Activated naive CD4-positive, alpha-beta T cell treated with Interleukin-2 at 50 U/mL for 16 hours (primary cell): Measurements from ENCODE around the gene MRPL39.
"Not testable (repeated sequence)": the region's sequence is repeated elsewhere in the genome, so short reads cannot be mapped to it uniquely, and the experiment has no call there.

Source experiments
- DNase-seq: peaks from one replicate; pipeline ENCODE4 v3.0.0-alpha.2; 2020

MRPL39 gene

DNA sequence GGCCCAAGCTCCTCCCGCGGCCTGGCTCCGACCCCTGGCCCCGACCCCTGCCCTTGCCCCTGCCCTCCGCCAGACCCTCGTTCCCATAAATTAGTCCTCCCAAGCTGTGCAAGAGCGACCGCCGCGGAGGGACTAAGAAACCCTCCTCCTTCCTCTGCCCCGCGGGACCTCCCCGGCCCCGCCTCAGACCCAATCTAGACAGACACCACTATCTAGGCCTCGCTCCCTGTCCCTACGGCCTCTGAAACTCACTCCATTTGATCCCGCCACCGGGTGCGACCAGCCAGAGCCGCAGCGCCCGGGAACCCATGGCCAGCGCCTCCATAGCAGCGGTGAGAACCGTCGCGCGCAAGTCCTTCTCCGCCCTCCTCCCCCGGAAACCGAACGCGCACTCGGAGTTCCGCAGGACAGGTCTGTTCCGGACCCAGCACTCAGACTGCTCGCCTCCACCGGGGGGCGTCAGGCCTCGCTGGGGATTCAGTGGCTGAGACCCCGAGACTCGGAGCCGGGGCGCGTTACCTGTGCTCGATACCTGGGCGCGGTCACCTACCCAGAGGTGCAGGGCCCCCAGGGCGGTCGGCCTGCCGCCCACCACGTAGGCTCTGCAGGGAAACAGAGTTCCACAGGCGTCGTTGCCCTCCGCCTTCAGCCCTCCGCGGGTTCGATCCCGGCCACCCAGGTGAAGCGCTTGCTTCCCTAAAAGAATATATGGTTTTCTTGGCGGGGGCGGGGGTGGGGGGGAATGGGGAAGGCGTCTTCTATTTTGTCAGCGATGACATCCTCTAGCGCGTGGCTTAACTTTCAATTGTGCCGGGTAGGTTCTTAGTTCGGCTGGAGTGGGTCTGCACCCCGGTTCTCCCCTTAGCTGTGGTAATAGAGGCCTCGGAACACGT lies at the start of gene MRPL39:
Gene MRPL39 (minus strand): TSS at position 331 of the 893 bp plus-strand sequence. CDS start 6 bp downstream, at position 325.
- peak; percentile 89 for DNase-seq

DNA sequence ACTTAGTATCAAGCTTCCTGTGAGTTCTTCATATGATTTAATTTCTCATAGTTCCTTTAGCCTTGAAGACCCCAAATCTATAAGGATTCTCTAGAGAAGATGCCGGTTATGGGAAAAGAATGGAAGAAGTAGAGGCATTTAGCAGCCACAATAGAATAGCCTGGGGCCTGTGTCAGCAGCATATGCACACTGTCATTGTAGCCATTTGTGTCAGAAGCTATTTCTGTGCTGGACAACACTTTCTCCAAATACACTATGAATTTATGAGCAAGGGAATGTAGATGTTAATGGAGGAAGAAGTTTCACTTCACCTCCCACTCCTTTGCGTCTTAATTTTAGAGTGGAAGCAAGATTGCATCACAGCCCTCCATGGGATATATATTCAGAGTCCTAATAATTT lies 49.1 kb upstream of the MRPL39 start:
- DNase-seq, result no peak

DNA sequence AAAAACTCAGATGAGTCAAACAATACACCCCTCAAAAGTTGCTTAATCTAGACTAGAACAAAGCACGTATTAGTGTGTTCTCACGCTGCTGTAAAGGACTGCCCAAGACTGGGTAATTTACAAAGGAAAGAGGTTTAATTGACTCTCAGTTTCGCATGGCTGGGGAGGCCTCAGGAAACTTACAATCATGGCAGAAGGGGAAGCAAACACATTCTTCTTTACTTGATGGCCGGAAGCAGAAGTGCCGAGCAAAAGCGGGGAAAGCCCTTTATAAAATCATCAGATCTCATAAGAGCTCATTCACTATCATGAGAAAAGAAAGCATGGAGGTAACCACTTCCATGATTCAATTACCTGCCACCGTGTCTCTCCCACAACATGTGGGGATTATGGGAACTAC lies 41.9 kb upstream of the MRPL39 start:
- no peak for DNase-seq

DNA sequence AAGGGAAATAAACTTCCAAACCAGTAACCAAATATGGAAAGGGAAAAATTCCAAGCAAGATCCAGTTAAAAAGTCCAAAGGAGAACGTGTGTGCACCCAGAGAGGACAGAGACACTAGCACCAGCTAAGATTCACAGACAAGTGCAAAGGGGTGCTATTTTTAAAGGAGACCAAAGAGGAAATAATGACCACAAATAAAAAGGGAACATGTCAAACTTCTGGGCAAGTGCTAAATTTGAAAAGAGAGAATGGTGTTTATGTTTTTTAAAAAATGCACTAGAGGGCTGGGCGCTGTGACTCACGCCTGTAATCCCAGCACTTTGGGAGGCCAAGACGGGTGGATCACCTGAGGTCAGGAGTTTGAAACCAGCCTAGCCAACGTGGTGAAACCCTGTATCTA lies 40.4 kb upstream of the MRPL39 start:
- DNase-seq, result no peak

DNA sequence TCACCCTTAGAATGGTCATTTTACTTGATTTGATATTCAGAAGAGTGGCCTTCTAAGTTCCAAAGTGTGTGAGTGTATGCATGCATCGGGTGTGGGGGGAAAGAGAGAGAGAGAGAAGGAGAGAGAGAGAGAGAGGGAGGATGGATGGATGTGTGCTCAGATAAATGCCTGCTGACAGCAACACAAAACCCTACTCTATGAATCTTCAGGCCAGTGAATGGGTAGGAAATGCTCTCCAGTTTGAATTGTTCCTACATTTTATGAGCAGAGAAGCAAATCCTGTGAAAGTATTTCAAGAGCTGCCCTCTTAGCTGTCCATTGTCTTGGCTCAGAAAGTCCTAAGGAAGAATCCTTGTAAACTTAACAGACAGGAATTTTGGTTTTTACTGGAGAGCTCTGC lies 39.2 kb upstream of the MRPL39 start:
- DNase-seq, result no peak

DNA sequence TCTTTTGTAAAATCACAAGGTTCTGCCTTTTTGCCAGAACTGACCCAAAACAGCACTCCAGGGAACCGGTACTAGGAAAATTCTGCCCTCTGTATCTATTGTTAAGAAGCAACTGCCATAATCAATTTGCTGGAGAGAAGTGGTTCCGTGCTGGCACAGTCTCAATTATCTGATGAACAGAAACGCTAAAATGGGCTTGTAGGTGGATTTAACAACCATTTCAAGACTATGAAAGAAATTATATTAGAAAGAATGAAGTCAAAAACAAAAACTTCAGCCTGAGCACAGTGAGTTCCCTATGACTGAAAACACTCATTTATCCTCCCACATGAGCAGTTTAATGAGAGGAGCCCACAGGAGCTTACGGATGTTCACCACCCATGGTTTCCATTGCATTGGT lies 36.2 kb upstream of the MRPL39 start:
- no peak for DNase-seq

DNA sequence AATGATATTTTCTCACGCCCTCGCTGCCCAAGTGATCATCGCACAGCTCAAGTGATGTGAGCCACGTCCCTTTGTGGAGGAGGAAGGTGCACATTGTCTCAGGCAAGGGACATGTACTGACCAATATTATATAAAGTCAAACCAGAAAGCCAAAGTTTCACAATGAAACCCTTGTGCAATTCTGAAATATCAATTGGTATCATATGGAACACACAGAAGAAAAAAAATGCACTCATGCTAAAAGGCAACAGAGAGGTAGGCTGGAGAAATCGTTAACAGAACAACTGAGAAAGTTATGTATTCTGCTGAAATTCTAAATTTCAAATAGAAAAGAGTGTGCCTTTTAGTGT lies 33.6 kb upstream of the MRPL39 start:
- no peak for DNase-seq

DNA sequence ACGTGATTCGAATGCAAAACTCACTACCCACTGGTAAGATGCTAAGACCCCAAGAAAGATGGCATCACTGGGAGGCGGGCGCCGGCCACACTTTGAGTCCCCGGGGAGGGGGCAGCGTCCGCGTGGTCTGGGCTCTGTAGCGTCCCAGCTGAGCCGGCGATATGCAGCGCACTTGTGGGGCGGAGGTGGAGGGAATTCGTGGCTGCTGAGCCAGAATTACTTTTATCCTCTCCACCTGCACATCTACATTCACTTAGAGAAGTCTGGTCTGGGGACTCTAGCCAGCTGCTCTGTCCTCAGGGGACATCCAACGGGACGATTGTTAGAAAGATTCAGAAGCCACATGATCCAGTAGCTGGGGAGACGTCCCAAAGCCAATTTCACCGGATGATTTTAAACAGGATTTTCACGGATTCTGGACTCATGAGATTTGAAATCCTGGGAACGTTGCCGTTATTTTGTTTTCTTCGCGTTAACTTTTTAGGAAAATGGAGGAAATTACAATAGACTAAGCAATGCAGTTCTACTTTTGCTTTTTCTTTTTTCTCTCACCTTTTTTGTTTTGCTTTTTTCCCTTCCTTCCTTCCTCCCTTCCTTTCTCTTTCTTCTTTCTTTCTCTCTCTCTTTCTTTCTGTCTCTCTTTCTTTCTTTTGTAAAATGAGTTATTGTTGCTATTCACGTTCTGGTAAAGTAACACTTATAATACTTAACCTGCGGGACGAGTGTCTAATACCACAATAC lies 33.1 kb upstream of the MRPL39 start:
- no peak for DNase-seq

DNA sequence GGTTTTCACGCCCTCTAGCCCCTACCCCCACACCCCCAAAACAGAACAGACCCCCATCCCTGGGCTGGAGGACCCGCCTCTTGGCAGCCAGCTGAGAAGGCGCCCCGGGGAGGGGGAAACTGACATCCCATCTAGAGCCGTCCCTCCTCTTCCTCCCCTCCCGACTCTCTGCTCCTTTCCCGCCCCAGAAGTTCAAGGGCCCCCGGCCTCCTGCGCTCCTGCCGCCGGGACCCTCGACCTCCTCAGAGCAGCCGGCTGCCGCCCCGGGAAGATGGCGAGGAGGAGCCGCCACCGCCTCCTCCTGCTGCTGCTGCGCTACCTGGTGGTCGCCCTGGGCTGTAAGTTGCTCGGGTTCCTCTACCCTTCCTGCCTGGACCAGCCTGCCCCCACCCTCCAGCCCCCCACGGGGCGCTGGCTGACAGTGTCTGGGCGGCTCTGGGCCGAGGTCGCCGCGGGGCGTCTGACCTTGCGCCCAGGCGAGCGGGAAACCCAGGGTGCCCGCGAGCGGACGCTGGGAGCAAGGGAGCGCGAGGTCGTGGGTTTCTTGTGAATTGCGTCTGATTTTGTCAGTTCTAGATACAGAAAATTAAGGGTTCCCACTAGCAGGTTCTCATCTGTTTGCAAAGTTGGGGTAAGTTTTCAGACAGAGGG lies 32.4 kb upstream of the MRPL39 start:
- DNase-seq, result peak; percentile 30

DNA sequence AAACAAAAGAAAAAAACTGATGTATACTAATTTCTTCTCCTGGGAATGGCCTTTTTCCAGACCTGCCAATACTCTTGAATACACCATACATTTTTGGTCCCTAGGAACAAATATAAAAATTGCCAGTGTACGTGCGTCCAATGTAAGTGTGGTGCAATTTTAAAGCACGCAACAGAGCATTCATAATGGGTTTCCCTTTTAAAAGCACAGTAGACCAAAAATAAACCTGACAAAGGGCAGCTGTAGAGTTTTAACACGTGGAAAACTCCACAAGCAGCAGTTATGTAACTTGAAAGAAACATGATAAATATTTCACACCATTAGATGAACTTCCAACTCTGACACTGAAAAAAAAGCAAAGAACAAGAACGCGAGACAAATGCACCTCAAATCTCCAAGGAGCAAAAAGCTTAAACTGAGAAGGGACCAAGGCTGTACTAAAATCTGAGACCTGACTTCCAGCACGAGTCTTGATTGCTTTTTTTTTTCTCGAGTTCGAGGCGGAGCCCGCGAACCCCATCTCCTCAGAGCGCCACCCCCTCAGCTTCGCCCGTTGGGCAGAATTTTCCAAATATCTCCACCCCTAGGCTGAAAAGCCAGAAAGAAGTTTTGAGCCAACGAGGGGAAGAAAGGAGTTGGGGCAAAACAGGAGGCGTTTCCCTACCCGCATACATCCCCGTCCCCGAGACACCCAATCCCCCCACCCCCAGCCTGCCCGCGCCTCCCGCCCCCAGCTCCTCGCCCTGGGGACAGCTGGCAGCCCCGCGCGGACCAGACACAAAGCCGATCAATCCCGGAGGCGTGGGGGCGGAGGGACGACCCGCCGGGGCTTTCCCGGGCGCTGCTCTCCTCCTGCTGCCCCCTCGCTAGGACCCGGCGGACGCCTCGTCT lies 31.6 kb upstream of the MRPL39 start, which contains the start of gene JAM2:
Gene JAM2 (plus strand): TSS at position 599 of the 891 bp plus-strand sequence. CDS start 564 bp downstream, outside the sequence.
- DNase-seq, result peak; percentile 34

DNA sequence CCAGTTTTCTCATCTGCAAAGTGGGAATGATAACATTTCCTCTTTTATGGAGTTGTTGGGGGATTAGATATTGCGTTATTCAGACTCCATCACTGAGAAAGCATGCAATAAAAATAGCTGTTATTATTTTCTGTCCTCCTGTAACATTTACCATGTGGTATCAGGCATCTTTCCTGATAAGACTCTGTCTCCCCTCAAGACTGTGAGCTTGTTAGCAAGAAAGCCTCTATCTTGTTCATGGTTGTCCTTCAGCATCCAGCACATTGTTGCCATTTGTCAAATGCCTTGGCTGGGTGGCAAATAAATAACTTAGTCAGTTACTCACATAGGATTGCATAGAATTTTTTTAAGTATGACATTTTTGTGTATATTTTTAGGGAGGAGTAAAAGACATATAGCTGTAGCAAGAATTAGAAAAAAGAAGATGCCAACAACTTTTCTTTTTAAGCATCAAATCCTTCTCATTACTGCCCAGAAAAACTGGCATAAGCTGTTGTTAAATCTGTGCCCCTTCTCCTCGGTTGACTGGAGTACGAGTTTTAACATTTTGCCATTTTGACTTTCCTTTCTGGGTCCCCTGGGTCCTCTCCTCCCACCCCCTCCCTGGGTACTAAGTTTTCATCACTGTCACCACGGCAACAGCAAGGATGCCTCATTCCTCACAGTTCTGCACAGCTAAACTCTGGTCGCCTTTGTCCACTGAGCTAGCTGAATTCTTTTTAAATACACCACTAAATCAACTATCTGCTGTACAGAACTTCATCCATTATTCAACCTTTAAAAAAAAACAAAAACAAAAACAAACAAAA lies 30.8 kb upstream of the MRPL39 start:
- DNase-seq, result no peak

DNA sequence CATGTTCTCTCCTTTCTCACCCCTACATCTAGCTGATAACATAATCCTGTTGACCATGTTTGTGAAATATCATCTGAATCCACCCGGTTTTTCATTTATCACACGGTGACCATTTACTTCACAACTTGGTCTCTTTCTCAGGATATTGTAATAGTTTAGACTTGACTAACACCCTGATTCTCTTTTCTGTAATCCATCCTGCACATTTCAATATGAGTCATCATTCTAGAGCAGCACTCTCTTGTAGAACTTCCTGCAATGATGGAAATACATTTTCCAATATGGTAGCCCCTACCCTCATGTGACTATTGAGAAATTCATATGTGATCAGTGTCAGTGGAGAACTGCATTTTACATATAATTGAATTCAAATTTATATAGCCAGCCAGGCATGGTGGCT lies 29.4 kb upstream of the MRPL39 start:
- DNase-seq, result no peak

DNA sequence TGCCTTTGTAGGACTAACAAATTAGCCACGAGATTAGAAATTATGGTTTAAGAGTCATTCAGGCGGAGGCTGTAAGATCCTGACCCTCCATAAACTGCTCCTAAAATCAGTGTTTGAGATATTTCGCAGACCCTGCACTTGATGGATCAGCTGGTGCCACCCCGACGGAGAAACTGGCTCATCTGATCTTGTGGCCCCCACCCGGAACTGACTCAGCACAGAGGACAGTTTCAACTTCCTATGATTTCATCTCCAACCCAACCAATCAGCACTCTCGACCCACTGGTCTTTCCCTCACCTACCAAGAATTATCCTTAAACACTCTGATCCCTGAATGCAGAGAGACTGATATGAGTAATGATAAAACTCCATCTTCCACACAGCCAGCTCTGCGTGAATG lies 28.0 kb upstream of the MRPL39 start:
- DNase-seq, result no peak

DNA sequence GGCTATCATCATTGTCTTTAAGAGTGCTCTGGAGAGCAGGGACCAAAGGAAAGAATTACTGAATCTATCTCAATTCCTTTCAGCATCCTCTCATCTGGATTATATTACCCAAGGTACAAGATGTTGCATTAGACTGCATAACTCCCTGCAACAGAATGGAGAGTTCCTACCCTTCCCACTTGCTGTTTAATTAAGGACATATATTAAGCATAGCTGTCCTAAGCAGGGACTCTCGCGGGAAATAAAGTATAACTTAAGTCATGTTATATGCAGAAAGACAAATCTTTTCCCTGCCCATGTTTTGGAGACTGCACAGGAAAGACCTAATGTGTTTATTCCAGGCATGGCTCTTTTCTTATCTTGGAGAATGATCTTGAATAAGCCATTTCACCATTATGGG lies 25.0 kb upstream of the MRPL39 start:
- DNase-seq, result no peak

DNA sequence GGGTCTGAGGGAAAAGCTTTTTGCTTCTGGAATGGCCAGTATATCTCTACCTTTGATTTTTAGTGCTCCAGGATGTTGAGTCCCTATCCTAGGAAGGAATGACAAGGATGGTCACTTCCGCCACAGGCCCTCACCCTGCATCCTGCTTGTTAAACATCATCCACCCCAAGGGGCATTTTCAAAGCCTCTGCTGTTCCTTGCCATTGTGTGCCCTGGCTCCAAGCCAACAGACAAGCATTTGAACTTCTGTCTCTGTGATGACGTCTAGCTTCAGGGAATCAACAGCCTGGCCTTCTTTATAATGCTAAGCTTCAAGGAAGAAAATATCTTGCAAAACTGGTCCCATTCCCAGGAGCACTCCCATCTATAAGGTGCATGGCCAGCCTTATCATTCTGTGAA lies 19.5 kb upstream of the MRPL39 start:
- DNase-seq, result no peak

DNA sequence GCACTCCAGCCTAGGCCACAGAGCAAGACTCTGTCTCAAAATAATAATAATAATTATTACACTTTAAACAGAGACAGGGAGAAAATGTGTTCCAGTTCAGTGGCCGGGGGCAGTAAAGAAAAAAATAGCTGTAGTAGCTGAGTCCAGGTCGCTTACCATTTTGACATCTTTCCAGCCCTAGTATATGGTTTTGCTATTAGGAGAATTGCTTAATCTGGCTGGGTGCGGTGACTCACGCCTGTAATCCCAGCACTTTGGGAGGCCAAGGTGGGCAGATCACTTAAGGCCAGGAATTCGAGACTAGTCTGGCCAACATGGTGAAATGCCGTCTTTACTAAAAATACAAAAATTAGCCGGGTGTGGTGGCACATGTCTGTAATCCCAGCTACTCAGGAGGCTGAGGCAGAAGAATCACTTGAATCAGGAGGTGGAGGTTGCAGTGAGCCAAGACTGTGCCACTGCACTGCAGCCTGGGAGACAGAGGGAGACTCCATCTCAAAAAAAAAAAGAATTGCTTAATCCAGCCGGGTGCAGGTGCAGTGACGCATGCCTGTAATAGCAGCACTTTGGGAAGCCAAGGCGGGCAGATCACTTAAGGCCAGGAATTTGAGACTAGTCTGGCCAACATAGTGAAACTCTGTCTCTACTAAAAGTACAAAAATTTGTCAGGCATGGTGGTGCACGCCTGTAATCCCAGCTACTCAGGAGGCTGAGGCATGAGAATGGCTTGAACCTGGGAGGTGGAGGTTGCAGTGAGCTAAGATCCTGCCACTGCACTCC lies 18.7 kb upstream of the MRPL39 start:
- DNase-seq, result not testable (repeated sequence)

DNA sequence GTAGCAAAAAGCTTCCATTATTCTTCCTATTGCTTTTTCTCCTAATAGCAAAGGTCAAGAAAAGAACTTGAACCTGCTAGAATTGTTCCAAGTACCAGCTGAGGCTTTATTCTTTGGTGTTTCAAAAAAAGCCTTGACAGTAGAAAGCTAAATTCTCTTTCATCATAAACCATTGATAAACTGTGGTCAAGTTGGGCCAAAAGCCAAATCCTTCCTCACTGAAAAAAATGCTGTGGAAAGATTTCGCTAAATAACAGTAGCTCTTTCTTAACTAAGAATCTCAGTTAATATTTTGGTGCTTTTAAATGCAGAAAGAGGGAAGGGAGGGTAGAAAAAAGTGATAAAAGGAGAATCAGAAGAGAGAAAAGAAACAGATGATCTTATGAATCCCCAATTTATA lies 17.8 kb upstream of the MRPL39 start:
- no peak for DNase-seq

DNA sequence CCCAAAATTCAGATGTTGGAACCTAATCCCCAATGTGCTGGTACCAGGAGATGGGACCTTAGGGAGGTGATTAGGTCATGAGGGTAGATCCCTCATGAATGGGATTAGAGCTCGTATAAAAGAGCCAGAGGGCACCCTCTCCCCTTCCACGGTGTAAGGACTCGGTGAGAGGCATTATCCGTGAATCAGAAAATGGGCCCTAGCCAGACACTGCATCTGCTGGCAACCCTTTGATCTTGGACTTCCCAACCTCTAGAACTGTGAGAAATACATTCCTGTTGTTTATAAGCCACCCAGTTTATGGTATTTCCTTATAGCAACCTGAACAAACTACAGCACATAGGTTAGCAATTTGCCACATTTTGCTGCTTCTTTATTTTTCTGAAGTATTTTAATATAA lies 17.2 kb upstream of the MRPL39 start:
- no peak for DNase-seq

DNA sequence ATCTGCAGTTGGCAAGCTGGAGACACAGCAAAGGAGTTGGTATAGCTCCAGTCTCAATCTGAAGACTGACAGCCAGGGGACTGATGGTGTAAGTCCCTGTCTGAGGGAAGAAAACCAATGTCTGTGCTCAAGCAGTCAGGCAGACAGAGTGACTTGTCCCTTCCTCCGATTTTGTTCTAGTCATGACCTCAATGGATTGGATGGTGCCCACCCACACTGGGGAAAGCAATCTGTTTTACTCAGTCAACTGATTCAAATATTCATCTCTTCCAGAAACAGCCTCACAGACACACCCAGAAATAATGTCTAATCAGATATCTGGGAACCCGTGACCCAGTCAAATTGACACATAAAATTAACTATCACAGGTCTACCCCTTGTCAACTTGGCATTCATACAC lies 11.9 kb upstream of the MRPL39 start:
- DNase-seq, result no peak

DNA sequence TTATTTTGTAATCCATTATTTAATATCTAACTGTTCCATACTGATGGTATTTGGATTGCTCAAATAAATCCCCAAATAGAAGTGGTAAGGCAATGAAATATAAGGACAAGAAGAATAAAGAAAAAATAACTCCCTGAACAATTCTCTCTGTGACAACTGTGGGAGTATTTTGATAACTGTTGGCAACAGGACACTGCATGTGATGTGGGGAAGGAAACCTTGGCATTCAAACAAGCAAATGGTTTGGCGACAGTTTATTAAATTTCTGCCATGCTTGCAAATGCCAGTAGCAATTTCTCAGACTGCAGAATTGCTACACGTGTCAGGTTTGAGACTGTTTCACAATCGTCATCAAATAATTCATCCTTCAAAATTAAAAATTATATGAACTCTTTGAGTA lies 8.6 kb upstream of the MRPL39 start:
- DNase-seq, result no peak

DNA sequence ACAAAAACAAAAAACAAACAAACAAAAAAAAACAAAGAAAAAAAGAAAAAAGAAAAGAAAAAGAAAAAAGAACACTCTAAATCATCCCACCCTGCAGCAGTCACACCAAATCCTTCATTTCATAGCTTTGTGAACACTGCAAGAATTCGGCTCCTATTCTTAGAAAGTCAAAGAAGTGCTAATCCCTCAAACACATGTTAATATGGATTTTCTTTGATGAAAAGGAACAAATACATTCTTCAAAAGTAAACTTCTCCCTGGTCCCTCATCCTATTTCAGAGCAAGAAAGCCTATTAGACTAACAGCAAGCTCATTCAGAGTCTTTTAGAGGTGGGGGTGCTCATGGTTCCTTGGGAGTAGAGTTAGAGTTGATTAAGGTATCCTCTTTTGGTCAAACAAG lies 7.2 kb upstream of the MRPL39 start:
- DNase-seq, result no peak
